H1 (cell line): ENCODE data around the gene ZBTB40. TPM values are rescaled to one million over a fixed set of nuclear protein-coding genes. Genes with fewer than 3 reads are reported as not detected.

ENCODE experiments used
- CTCF ChIA-PET: fragments of 300-600 bp; sonication (Branson Sonifier 250); formaldehyde crosslinking; loops from one replicate; lab custom pipeline; 2021; ENCODE audit not compliant: partially characterized antibody; lab: Charles Lee
- POLR2A ChIA-PET: fragments of 300-600 bp; sonication (Branson Sonifier 250); formaldehyde crosslinking; loops from one replicate; lab custom pipeline; 2021; ENCODE audit warnings: inconsistent platforms; ENCODE audit not compliant: partially characterized antibody; lab: Charles Lee
- DNase-seq, 2 experiments: peaks; one replicate each; pipeline versions ENCODE4 v3.0.0 to v3.0.0-alpha.2; 2010 to 2022; ENCODE audit warnings: low spot score in 2 of 2, low read depth in 1 of 2, mixed read lengths in 1 of 2
- FAIRE-seq: peaks from 2 replicates; lab custom pipeline; 2011; peaks lifted over from hg19 to GRCh38; lab: Jason Lieb, UNC
- H2AFZ ChIP-seq: 2 replicates; pipeline ENCODE4 v1.8.1; 2012; ENCODE audit warnings: low read length, inconsistent platforms
- H2AK5ac ChIP-seq: 2 replicates; pipeline ENCODE4 v1.6.1; 2013; ENCODE audit warnings: low read depth, low read length
- H2BK120ac ChIP-seq: replicated peaks from 2 replicates; pipeline ENCODE3; 2013; ENCODE audit warnings: low read depth, low read length, inconsistent platforms
- H2BK12ac ChIP-seq: 2 replicates; pipeline ENCODE4 v1.6.1; 2013; ENCODE audit warnings: low read depth, low read length
- H2BK15ac ChIP-seq: 2 replicates; pipeline ENCODE4 v1.6.1; 2013; ENCODE audit warnings: low read length
- H2BK20ac ChIP-seq: 2 replicates; pipeline ENCODE4 v1.6.1; 2013; ENCODE audit warnings: low read length
- H2BK5ac ChIP-seq: 2 replicates; pipeline ENCODE4 v1.6.1; 2013; ENCODE audit warnings: low read depth, low read length
- H3K14ac ChIP-seq: 2 replicates; pipeline ENCODE4 v1.6.1; 2013; ENCODE audit warnings: inconsistent platforms; ENCODE audit not compliant: insufficient read length
- H3K18ac ChIP-seq: 2 replicates; pipeline ENCODE4 v1.6.1; 2013; ENCODE audit warnings: low read length; ENCODE audit errors: extremely low read depth
- H3K23ac ChIP-seq: 2 replicates; pipeline ENCODE4 v1.6.1; 2013; ENCODE audit warnings: inconsistent platforms; ENCODE audit not compliant: insufficient read length
- H3K23me2 ChIP-seq: 2 replicates; pipeline ENCODE4 v1.6.1; 2013; ENCODE audit warnings: low read depth, low read length
- H3K27ac ChIP-seq: 2 replicates; pipeline ENCODE4 v1.6.1; 2011; ENCODE audit warnings: low read depth, low read length, inconsistent platforms
- H3K27me3 ChIP-seq, 4 experiments: replicated peaks in 1 of 4; 1 replicate in 1 of 4; 2 replicates in 3 of 4; pipeline versions ENCODE4 v1.6.1 to v1.8.1; 2011 to 2013; ENCODE audit warnings: low read length in 3 of 4, mild to moderate bottlenecking in 3 of 4, inconsistent platforms in 2 of 4, mixed read lengths in 2 of 4, moderate library complexity in 1 of 4; ENCODE audit not compliant: control insufficient read depth in 3 of 4, insufficient read depth in 3 of 4; ENCODE audit errors: extremely low read depth in 1 of 4
- H3K36me3 ChIP-seq, 4 experiments: 2 replicates each; pipeline versions ENCODE4 v1.6.1 to v1.8.1; 2011 to 2013; ENCODE audit warnings: mild to moderate bottlenecking in 4 of 4, low read length in 3 of 4, moderate library complexity in 2 of 4, control low read depth in 1 of 4, inconsistent platforms in 1 of 4; ENCODE audit not compliant: insufficient read depth in 4 of 4, control insufficient read depth in 2 of 4
- H3K4ac ChIP-seq: replicated peaks from 2 replicates; pipeline ENCODE3; 2013; ENCODE audit warnings: low read length, low read depth, mixed read lengths, inconsistent platforms; ENCODE audit not compliant: insufficient read length
- H3K4me1 ChIP-seq, 4 experiments: replicated peaks in 1 of 4; 1 replicate in 1 of 4; 2 replicates in 3 of 4; pipeline versions ENCODE4 v1.6.1 to v1.8.1; 2011 to 2013; ENCODE audit warnings: low read length in 3 of 4, inconsistent platforms in 2 of 4, mixed read lengths in 1 of 4; ENCODE audit not compliant: insufficient read depth in 4 of 4, control insufficient read depth in 3 of 4
- H3K4me2 ChIP-seq, 2 experiments: 2 replicates each; pipeline versions ENCODE4 v1.6.1 to v1.8.1; 2011 to 2013; ENCODE audit warnings: low read depth in 2 of 2, low read length in 2 of 2, control low read depth in 1 of 2, inconsistent platforms in 1 of 2, mild to moderate bottlenecking in 1 of 2; ENCODE audit not compliant: insufficient read depth in 1 of 2
- H3K4me3 ChIP-seq, 4 experiments: fragments of 200-600, 300-600 bp in 1 of 4; sonication (generic), shearing (Covaris generic), sonication (Bioruptor Twin) in 1 of 4; 2 replicates each; pipeline versions ENCODE4 v1.5.1 to v1.8.1; 2011 to 2016; ENCODE audit warnings: low read length in 4 of 4, low read depth in 3 of 4, control low read depth in 2 of 4, inconsistent platforms in 2 of 4, mild to moderate bottlenecking in 2 of 4, mixed read lengths in 1 of 4, moderate library complexity in 1 of 4; ENCODE audit not compliant: insufficient read depth in 2 of 4; ENCODE audit errors: extremely low read depth in 1 of 4
- H3K56ac ChIP-seq: replicated peaks from 2 replicates; pipeline ENCODE3; 2013; ENCODE audit warnings: low read depth, mild to moderate bottlenecking, mixed read lengths, low read length, inconsistent platforms; ENCODE audit not compliant: insufficient read length
- H3K79me1 ChIP-seq: 2 replicates; pipeline ENCODE4 v1.6.1; 2013; ENCODE audit warnings: low read depth, low read length, control low read depth
- H3K79me2 ChIP-seq, 2 experiments: 2 replicates each; pipeline versions ENCODE4 v1.6.1 to v1.8.1; 2012 to 2013; ENCODE audit warnings: low read length in 2 of 2, mild to moderate bottlenecking in 2 of 2, inconsistent platforms in 1 of 2; ENCODE audit not compliant: insufficient read depth in 2 of 2, control insufficient read depth in 1 of 2
- H3K9ac ChIP-seq, 4 experiments: replicated peaks in 1 of 4; 1 replicate in 1 of 4; 2 replicates in 3 of 4; pipeline versions ENCODE4 v1.6.1 to v1.8.1; 2011 to 2013; ENCODE audit warnings: low read depth in 3 of 4, low read length in 3 of 4, control low read depth in 2 of 4, mild to moderate bottlenecking in 2 of 4, moderate library complexity in 2 of 4, inconsistent platforms in 1 of 4; ENCODE audit errors: extremely low read depth in 1 of 4
- H3K9me3 ChIP-seq, 2 experiments: 2 replicates each; pipeline versions ENCODE4 v1.6.1 to v1.8.1; 2012 to 2013; ENCODE audit warnings: mild to moderate bottlenecking in 2 of 2, moderate library complexity in 2 of 2, control low read depth in 1 of 2, inconsistent platforms in 1 of 2, low read depth in 1 of 2, low read length in 1 of 2, mixed read lengths in 1 of 2; ENCODE audit not compliant: insufficient read depth in 2 of 2
- H4K20me1 ChIP-seq, 2 experiments: replicated peaks in 1 of 2; 2 replicates each; pipeline versions ENCODE3 to v1.8.1; 2011 to 2013; ENCODE audit warnings: inconsistent platforms in 2 of 2, low read length in 2 of 2, mild to moderate bottlenecking in 1 of 2; ENCODE audit not compliant: insufficient read depth in 2 of 2, control insufficient read depth in 1 of 2
- H4K5ac ChIP-seq: 2 replicates; pipeline ENCODE4 v1.6.1; 2013; ENCODE audit warnings: low read length, low read depth, mixed read lengths, inconsistent platforms; ENCODE audit not compliant: insufficient read length
- H4K8ac ChIP-seq: 2 replicates; pipeline ENCODE4 v1.8.0; 2013; ENCODE audit warnings: mild to moderate bottlenecking, moderate library complexity, low read length, inconsistent platforms; ENCODE audit not compliant: insufficient read depth; ENCODE audit errors: extremely low read depth
- H4K91ac ChIP-seq: replicated peaks from 2 replicates; pipeline ENCODE3; 2013; ENCODE audit warnings: low read length, mixed read lengths, inconsistent platforms; ENCODE audit not compliant: insufficient read length
- EP300 ChIP-seq, 2 experiments: IDR thresholded peaks; 1 replicate in 1 of 2; 2 replicates in 1 of 2; pipeline ENCODE4 v1.6.1; 2011 to 2012; ENCODE audit warnings: low read depth in 2 of 2, low read length in 2 of 2, mild to moderate bottlenecking in 2 of 2, borderline replicate concordance in 1 of 2, inconsistent platforms in 1 of 2, moderate library complexity in 1 of 2
- GTF2F1 ChIP-seq: IDR thresholded peaks from 2 replicates; pipeline ENCODE4 v1.6.1; 2012; ENCODE audit warnings: low read depth, low read length, improper control_type of control experiment, borderline replicate concordance
- JUND ChIP-seq: IDR thresholded peaks from 2 replicates; pipeline ENCODE4 v1.6.1; 2011; ENCODE audit warnings: mild to moderate bottlenecking, improper control_type of control experiment, low read length
- MAFK ChIP-seq: IDR thresholded peaks from 2 replicates; pipeline ENCODE4 v1.6.1; 2012; ENCODE audit warnings: low read depth, mild to moderate bottlenecking, improper control_type of control experiment, low read length
- SAP30 ChIP-seq: fragments of 300-600 bp; sonication (generic); IDR thresholded peaks from 2 replicates; pipeline ENCODE4 v1.7.1; 2012; ENCODE audit warnings: low read length, moderate library complexity, mild to moderate bottlenecking, inconsistent platforms; ENCODE audit not compliant: insufficient read depth, insufficient replicate concordance
- SIN3A ChIP-seq, 2 experiments: IDR thresholded peaks in 1 of 2; conservative IDR thresholded peaks in 1 of 2; 2 replicates each; pipeline ENCODE4 v1.6.1; 2011 to 2012; ENCODE audit warnings: low read length in 2 of 2, improper control_type of control experiment in 1 of 2, low read depth in 1 of 2, mild to moderate bottlenecking in 1 of 2
- SP1 ChIP-seq: IDR thresholded peaks from 2 replicates; pipeline ENCODE4 v1.6.1; 2011; ENCODE audit warnings: low read depth, low read length
- SUZ12 ChIP-seq: fragments of 200-600 bp; sonication (generic); IDR thresholded peaks from 2 replicates; pipeline ENCODE4 v1.6.1; 2012; ENCODE audit warnings: mild to moderate bottlenecking, inconsistent platforms, low read length, moderate library complexity, mixed read lengths
- WGBS, 2 experiments: shearing (Covaris generic) in 1 of 2; methylation state at CpG; one replicate each; pipeline versions ENCODE4 v1.1.6 to v1.1.7; 2013 to 2015; ENCODE audit warnings: low lambda C conversion rate in 2 of 2, mixed read lengths in 2 of 2, inconsistent platforms in 1 of 2, low coverage in 1 of 2, missing lambda C conversion rate in 1 of 2; ENCODE audit not compliant: insufficient replicate concordance in 2 of 2, insufficient coverage in 1 of 2, insufficient read length in 1 of 2; ENCODE audit errors: extremely low coverage in 1 of 2, missing lambda C conversion rate in 1 of 2; 5-methylcytosine and 5-hydroxymethylcytosine counted together
- polyA plus RNA-seq, 7 experiments: library from polyadenylated mRNA; depleted of rRNA in 3 of 7; stranded (reverse) in 5 of 7; unstranded in 2 of 7; fragments of >200 nt in 5 of 7; fragments of 200-250 nt in 2 of 7; gene quantifications; 1 replicate in 5 of 7; 2 replicates in 1 of 7; 4 replicates in 1 of 7; pipeline versions ENCODE4 v1.2.1 to v1.2.3, GENCODE V29; 2011 to 2013; ENCODE audit warnings: missing spikeins in 2 of 7, mixed read lengths in 2 of 7
- total RNA-seq: library from RNA; stranded (reverse); fragmentation: NEBNext Ultra II Directional; extraction: Animal tissue kit (Norgen Biotek cat#: 25700); gene quantifications from 2 replicates; pipeline ENCODE4 v1.2.1, GENCODE V29; 2021
- TF ChIP-seq, protein P1 (sequence below): IDR thresholded peaks from 2 replicates; pipeline ENCODE4 v1.6.1; 2012; ENCODE audit warnings: low read length, inconsistent platforms

Gene ZBTB40
- total and polyA plus RNA-seq, 2 of the 8 experiments (the other 6 are each of a cell fraction or from before 2014, with no cell fraction given) = 3.1 to 19.3 TPM

DNA sequence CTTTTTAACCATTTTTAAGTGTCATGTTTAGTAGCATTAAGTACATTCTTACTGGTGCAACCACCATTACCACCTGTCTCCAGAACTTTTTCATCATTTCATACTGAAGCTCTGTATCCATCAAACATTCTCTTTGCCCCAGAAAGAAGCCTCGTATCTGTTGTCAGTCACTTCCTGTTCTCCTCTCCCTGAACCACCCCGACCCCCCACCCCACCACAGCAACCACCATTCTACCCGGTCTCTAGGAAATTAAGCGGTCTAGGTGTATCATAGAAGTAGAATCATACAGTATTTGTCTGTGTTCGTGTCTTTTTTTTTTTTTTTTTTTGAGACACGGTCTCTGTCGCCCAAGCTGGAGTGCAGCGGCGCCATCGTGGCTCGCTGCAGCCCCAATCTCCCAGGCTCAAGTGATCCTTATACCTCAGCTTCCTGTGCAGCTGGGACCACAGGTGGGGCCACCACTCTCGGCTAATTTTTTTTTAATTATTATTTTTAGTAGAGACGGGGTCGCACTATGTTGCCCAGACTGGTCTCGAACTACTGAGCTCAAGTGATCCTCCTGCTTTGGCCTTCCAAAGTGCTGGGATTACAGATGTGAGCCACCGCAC is 88.0 kb downstream of the ZBTB40 start:
- CTCF ChIA-PET = interaction anchor here (1.0 to 1.1 kb wide), 2 partner anchors 51 to 119 kb away, joined by 3 read pairs; no protein-coding TSS in a partner anchor
- FAIRE-seq = no peak
- TF ChIP-seq, protein P1, sequence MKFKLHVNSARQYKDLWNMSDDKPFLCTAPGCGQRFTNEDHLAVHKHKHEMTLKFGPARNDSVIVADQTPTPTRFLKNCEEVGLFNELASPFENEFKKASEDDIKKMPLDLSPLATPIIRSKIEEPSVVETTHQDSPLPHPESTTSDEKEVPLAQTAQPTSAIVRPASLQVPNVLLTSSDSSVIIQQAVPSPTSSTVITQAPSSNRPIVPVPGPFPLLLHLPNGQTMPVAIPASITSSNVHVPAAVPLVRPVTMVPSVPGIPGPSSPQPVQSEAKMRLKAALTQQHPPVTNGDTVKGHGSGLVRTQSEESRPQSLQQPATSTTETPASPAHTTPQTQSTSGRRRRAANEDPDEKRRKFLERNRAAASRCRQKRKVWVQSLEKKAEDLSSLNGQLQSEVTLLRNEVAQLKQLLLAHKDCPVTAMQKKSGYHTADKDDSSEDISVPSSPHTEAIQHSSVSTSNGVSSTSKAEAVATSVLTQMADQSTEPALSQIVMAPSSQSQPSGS = no peak
- TF ChIP-seq JUND = no peak
- TF ChIP-seq EP300 (IDR thresholded peaks at IDR 0.05; ENCODE audit: borderline replicate concordance in 1 of 2, low read depth in 2 of 2, low read length in 2 of 2) = no peak
- TF ChIP-seq SUZ12 = no peak
- TF ChIP-seq MAFK = no peak
- no peak for TF ChIP-seq GTF2F1
- no peak for TF ChIP-seq SIN3A (conservative IDR thresholded peaks at IDR 0.05 in 1 of 2, IDR thresholded peaks at IDR 0.05 in 1 of 2; ENCODE audit: low read depth in 1 of 2, low read length in 2 of 2)
- TF ChIP-seq SAP30 = no peak
- TF ChIP-seq SP1 = no peak

More for the DNA sequence above, 88.0 kb downstream of the ZBTB40 start:
- Histone ChIP-seq H3K4me1 (no peaks in the 10 kb centered on the region; a peak in 1 of 7 replicates), H3K9ac (no peak overlapping the region), H2BK5ac (no peak overlapping the region), H3K27ac (no peak overlapping the region), H2BK12ac (no peak overlapping the region), H3K56ac (no peak overlapping the region), H4K91ac (no peak overlapping the region), H3K9me3 (no peaks in the 10 kb centered on the region), H3K79me2 (no peaks in the 10 kb centered on the region), H3K79me1 (no peaks in the 10 kb centered on the region), H3K36me3 (no peaks in the 10 kb centered on the region), H3K4me3 (no peak overlapping the region), H3K23ac (no peak overlapping the region), H4K5ac (no peak overlapping the region), H2BK20ac (no peak overlapping the region), H2AK5ac (no peak overlapping the region), H3K4me2 (no peak overlapping the region), H3K27me3 (no peaks in the 10 kb centered on the region), H4K20me1 (no peaks in the 10 kb centered on the region), H3K14ac (no peak overlapping the region), H2AFZ (no peak overlapping the region), H3K23me2 (no peaks in the 10 kb centered on the region), H2BK120ac (no peak overlapping the region), H2BK15ac (no peak overlapping the region), H4K8ac (no peak overlapping the region), H3K4ac (no peak overlapping the region), H3K18ac (no peak overlapping the region)
- POLR2A ChIA-PET = interaction anchor here (0.6 to 1.2 kb wide), 4 partner anchors 9 to 366 kb away, joined by 3 to 4 read pairs (median 3); no protein-coding TSS in a partner anchor
- 90% methylated on average over 13 of the region's 16 CpGs; no CpG with 5 or more reads in 1 of the 2 experiments for WGBS, 2 experiments
- DNase-seq = no peak
